Liver (tissue), 3 donors: ENCODE results near the gene CEACAM18.

Experiments
- CTCF ChIP-seq: fragments of 150-350 bp; IDR thresholded peaks from 2 replicates; pipeline ENCODE4 v1.5.1; 2017; ENCODE audit warnings: improper control_type of control experiment, low read depth, low read length; ENCODE audit not compliant: missing input control
- HNF4G ChIP-seq: IDR thresholded peaks from 2 replicates; pipeline ENCODE4 v1.6.1; 2016; ENCODE audit warnings: antibody characterized with exemption
- JUND ChIP-seq, 2 donors: IDR thresholded peaks; 2 replicates each; pipeline ENCODE4 v1.6.1; 2016; ENCODE audit warnings: antibody characterized with exemption in 2 of 2
- MAX ChIP-seq: IDR thresholded peaks from 2 replicates; pipeline ENCODE4 v1.6.1; 2016; ENCODE audit warnings: antibody characterized with exemption
- NR2F2 ChIP-seq: IDR thresholded peaks from 2 replicates; pipeline ENCODE4 v1.6.1; 2016; ENCODE audit warnings: antibody characterized with exemption
- RAD21 ChIP-seq, 2 donors: IDR thresholded peaks; 2 replicates each; pipeline ENCODE4 v1.6.1; 2016; ENCODE audit warnings: antibody characterized with exemption in 2 of 2, mild to moderate bottlenecking in 2 of 2
- REST ChIP-seq: IDR thresholded peaks from 2 replicates; pipeline ENCODE4 v1.6.1; 2016; ENCODE audit warnings: antibody characterized with exemption, mild to moderate bottlenecking
- donor health status: healthy.
- donor health status: healthy.

- TF ChIP-seq CTCF (no peak), NR2F2 (no peak), MAX (no peak), JUND (IDR thresholded peaks at IDR 0.05) (no peak), RAD21 (IDR thresholded peaks at IDR 0.05) (no peak), REST (no peak), HNF4G (no peak)
Observed at GRCh38 chr19:51450730-51451307, 27.5 kb upstream of the CEACAM18 start.
